Measurements from ENCODE around the gene PPP1R36. TPM values are rescaled to one million over a fixed set of nuclear protein-coding genes. Genes with fewer than 3 reads are reported as not detected.

PPP1R36 gene
- total and polyA plus RNA-seq, 2 of the 8 experiments (the other 6 are each of a cell fraction or from before 2014, with no cell fraction given) = 0.39 to 0.93 TPM

GRCh38 chr14:64516969-64517368 is 32.8 kb upstream of the PPP1R36 start:
- peaks cover 3 to 77% of the 10 kb centered on the region in 2 experiments for H3K79me2 ChIP-seq (ENCODE audit: control insufficient read depth in 1 of 2, insufficient read depth in 2 of 2, low read length in 2 of 2)
- H3K14ac ChIP-seq (ENCODE audit: insufficient read length) = no peak overlapping the region
- H3K23ac ChIP-seq (ENCODE audit: insufficient read length) = no peak overlapping the region
- H3K23me2 ChIP-seq (ENCODE audit: low read depth, low read length) = no peaks in the 10 kb centered on the region
- no peaks in the 10 kb centered on the region for H3K4me1 ChIP-seq (replicated peaks in 1 of 4; ENCODE audit: control insufficient read depth in 3 of 4, insufficient read depth in 4 of 4, low read length in 3 of 4)
- no peak overlapping the region for H3K27ac ChIP-seq (ENCODE audit: low read depth, low read length)
- H2BK15ac ChIP-seq (ENCODE audit: low read length) = no peak overlapping the region
- H3K18ac ChIP-seq (ENCODE audit: extremely low read depth, low read length) = no peak overlapping the region
- no peak overlapping the region for H3K4me2 ChIP-seq (ENCODE audit: insufficient read depth in 1 of 2, low read depth in 2 of 2, low read length in 2 of 2)
- TF ChIP-seq GABPA (IDR thresholded peaks at IDR 0.05; ENCODE audit: borderline replicate concordance, insufficient read depth, low read length) (no peak), RNF2 (IDR thresholded peaks at IDR 0.05; ENCODE audit: borderline replicate concordance, low read depth, low read length, missing control alignments, poor library complexity, severe bottlenecking) (no peak), SIRT6 (IDR thresholded peaks at IDR 0.05; ENCODE audit: low read length) (no peak), POU5F1 (IDR thresholded peaks at IDR 0.05; ENCODE audit: low read depth, low read length) (no peak), HDAC2 (IDR thresholded peaks at IDR 0.05; ENCODE audit: borderline replicate concordance in 1 of 2, low read depth in 2 of 2, low read length in 2 of 2) (no peak), SP4 (IDR thresholded peaks at IDR 0.05; ENCODE audit: low read length) (no peak), JUN (IDR thresholded peaks at IDR 0.05; ENCODE audit: low read depth, low read length) (no peak), RAD21 (IDR thresholded peaks at IDR 0.05 in 1 of 2, conservative IDR thresholded peaks at IDR 0.05 in 1 of 2; ENCODE audit: low read depth in 2 of 2, low read length in 2 of 2) (no peak), GTF2F1 (IDR thresholded peaks at IDR 0.05; ENCODE audit: borderline replicate concordance, low read depth, low read length) (no peak), CHD2 (IDR thresholded peaks at IDR 0.05; ENCODE audit: low read length) (no peak), TBP (IDR thresholded peaks at IDR 0.05; ENCODE audit: low read depth, low read length) (no peak)
- peaks cover 3% of the 10 kb centered on the region for H3K79me1 ChIP-seq (ENCODE audit: low read depth, low read length)
- no peak overlapping the region for H3K56ac ChIP-seq (replicated peaks; ENCODE audit: insufficient read length, low read depth, low read length)
- no peak overlapping the region for H2AK5ac ChIP-seq (ENCODE audit: low read depth, low read length)
- no peak overlapping the region for H2BK12ac ChIP-seq (ENCODE audit: low read depth, low read length)
- H3K4me3 ChIP-seq (ENCODE audit: extremely low read depth in 1 of 4, insufficient read depth in 2 of 4, low read depth in 3 of 4, low read length in 4 of 4) = no peak overlapping the region
- peaks cover 2 to 3% of the 10 kb centered on the region in 2 experiments for H4K20me1 ChIP-seq (replicated peaks in 1 of 2; ENCODE audit: control insufficient read depth in 1 of 2, insufficient read depth in 2 of 2, low read length in 2 of 2)
- CTCF ChIA-PET (ENCODE audit: partially characterized antibody) = interaction anchor here (0.6 to 1.4 kb wide), 3 partner anchors 12 to 244 kb away, joined by 3 read pairs; no protein-coding TSS in a partner anchor
- H3K9me3 ChIP-seq (ENCODE audit: insufficient read depth in 2 of 2, low read depth in 1 of 2, low read length in 1 of 2) = no peaks in the 10 kb centered on the region; a peak in 1 of 4 replicates
- no peak overlapping the region for H2BK20ac ChIP-seq (ENCODE audit: low read length)
- no peak overlapping the region for H2BK120ac ChIP-seq (replicated peaks; ENCODE audit: low read depth, low read length)
- H2BK5ac ChIP-seq (ENCODE audit: low read depth, low read length) = no peak overlapping the region
- peaks cover 0 to 7% (median 3%) of the 10 kb centered on the region in 4 experiments; a peak in 3 of 8 replicates for H3K36me3 ChIP-seq (ENCODE audit: control insufficient read depth in 2 of 4, insufficient read depth in 4 of 4, low read length in 3 of 4)
- H4K91ac ChIP-seq (replicated peaks; ENCODE audit: insufficient read length, low read length) = no peak overlapping the region
- 100% methylated on average over 1 of the region's 1 CpG; no CpG with 5 or more reads in 1 of the 2 experiments for whole genome bisulfite sequencing, 2 experiments (ENCODE audit: extremely low coverage in 1 of 2, insufficient coverage in 1 of 2, insufficient read length in 1 of 2, insufficient replicate concordance in 2 of 2, low coverage in 1 of 2, low lambda C conversion rate in 2 of 2, missing lambda C conversion rate in 1 of 2)
- H2AFZ ChIP-seq (ENCODE audit: low read length) = no peak overlapping the region
- H4K8ac ChIP-seq (ENCODE audit: extremely low read depth, insufficient read depth, low read length) = no peak overlapping the region
- H3K4ac ChIP-seq (replicated peaks; ENCODE audit: insufficient read length, low read depth, low read length) = no peak overlapping the region
- no peak overlapping the region for H4K5ac ChIP-seq (ENCODE audit: insufficient read length, low read depth, low read length)
- DNase-seq (ENCODE audit: low read depth in 1 of 2, low spot score in 2 of 2) (no peak), FAIRE-seq (no peak)
- no peak overlapping the region for H3K9ac ChIP-seq (replicated peaks in 1 of 4; ENCODE audit: extremely low read depth in 1 of 4, low read depth in 3 of 4, low read length in 3 of 4)
- no peaks in the 10 kb centered on the region for H3K27me3 ChIP-seq (replicated peaks in 1 of 4; ENCODE audit: control insufficient read depth in 3 of 4, extremely low read depth in 1 of 4, insufficient read depth in 3 of 4, low read length in 3 of 4)
- POLR2A ChIA-PET (ENCODE audit: partially characterized antibody) = interaction anchor here (1.4 to 3.1 kb wide), 3 partner anchors 9 to 23 kb away, joined by 4 to 19 read pairs (median 9); partner anchors contain the start of genes HSPA2, ZBTB1 and ZBTB25
